CD4-positive, alpha-beta T cell treated with Interleukin-6 for 4 hours (primary cell): ENCODE results near the gene PRR19.

Source experiments
- DNase-seq: peaks from one replicate; pipeline ENCODE4 v3.0.0-alpha.2; 2020; ENCODE audit warnings: mixed read lengths

PRR19 gene

GRCh38 chr19:42284591-42285341 is 17.2 kb upstream of the PRR19 start:
- DNase-seq = peak; percentile 39

DNA sequence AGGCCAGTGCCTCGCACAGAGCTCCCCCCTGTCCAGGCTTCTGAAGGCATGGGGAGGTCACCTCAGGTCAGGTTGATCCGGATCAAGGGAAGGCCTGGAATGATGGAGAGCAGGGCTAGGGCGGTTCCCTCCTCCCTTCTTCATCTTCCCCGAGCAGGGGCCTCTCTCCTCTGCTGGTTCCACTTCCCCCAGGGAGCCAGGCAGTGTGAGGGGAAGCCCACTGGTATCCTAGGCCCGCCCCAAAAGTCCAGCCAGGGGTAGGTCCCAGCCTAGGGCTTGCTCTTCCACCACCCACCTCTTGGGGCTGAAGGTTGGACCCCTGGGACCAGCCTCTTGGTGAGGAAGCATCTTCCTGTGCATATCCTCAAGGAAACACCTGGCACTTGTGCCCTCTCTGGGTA is 16.4 kb upstream of the PRR19 start:
- DNase-seq = no peak

DNA sequence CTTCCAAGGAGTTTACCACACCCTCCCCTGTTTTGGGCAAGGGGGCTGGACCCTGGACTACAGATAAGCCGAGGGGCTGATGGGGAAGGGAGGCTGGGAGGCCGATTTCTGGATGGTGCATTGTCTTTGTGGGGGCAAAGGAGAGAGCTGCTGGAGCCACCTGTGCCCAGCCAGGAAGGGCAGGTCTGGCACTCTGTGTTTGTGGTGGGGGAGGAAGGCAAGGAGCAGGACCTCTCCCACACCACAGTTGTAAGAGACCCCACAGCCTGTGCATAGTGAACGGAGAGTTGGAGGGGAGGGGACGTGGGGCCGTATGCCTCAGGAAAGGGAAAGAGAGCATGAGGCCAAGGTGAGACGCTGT is 16.0 kb upstream of the PRR19 start:
- no peak for DNase-seq

DNA sequence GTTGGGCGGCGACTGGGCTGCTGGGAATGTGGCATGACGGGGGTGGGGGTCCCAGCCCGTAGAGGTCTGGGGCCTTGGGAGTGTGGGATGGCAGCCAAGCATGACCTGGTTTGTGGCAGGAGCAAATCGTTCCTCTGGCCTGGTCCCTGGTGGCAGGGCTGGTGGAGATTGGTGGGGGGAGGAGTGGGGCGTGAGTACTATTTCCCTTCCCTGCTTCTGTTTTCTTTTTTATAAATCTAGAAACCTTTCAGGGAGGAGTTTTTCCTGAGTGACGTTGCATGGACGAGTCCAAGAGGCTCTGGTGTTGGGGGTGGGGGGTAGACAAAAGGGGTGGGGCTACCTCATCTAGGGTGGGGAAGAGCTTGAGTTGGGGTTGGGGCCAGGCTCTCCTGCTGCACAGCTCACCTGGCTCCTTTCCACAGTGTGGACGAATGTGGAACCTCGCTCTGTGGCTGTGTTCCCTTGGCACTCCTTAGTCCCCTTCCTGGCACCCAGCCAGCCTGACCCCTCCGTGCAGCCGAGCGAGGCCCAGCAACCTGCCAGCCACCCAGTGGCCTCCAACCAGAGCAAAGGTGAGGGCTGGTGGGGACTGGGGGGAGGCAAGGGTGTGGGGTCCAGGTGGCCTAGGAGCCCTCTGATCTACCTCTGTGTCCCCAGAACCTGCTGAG is 15.4 kb upstream of the PRR19 start:
- DNase-seq = no peak

DNA sequence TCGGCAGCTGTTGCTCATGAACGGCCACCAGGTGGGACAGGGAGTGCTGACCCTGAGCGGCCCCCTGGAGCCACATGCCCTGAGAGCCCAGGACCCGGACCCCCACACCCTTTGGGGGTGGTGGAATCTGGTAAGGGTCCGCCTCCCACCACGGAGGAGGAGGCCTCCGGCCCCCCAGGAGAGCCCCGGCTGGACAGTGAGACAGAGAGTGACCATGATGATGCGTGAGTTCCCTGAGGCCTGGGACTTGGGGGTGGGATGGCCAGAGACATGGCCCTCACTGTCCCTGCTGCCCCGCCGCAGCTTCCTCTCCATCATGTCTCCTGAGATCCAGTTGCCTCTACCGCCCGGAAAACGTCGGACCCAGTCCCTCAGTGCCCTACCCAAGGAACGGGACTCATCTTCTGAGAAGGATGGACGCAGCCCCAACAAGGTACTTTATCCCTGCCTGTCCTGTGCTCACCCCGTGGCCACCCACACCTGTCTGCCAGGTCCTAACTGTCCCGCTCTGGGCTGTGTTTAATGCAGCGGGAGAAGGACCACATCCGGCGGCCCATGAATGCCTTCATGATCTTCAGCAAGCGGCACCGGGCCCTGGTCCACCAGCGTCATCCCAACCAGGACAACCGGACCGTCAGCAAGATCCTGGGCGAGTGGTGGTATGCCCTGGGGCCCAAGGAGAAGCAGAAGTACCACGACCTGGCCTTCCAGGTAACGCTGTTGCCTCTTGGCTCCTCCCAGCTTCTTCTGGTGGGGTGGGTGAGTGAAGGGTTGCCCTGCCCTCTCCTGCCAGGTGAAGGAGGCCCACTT is 14.7 kb upstream of the PRR19 start:
- no peak for DNase-seq

- no peak for DNase-seq
Measured at GRCh38 chr19:42287827-42288107, 14.2 kb upstream of the PRR19 start.

- DNase-seq = no peak
Measured at GRCh38 chr19:42288387-42288786, 13.5 kb upstream of the PRR19 start.

DNA sequence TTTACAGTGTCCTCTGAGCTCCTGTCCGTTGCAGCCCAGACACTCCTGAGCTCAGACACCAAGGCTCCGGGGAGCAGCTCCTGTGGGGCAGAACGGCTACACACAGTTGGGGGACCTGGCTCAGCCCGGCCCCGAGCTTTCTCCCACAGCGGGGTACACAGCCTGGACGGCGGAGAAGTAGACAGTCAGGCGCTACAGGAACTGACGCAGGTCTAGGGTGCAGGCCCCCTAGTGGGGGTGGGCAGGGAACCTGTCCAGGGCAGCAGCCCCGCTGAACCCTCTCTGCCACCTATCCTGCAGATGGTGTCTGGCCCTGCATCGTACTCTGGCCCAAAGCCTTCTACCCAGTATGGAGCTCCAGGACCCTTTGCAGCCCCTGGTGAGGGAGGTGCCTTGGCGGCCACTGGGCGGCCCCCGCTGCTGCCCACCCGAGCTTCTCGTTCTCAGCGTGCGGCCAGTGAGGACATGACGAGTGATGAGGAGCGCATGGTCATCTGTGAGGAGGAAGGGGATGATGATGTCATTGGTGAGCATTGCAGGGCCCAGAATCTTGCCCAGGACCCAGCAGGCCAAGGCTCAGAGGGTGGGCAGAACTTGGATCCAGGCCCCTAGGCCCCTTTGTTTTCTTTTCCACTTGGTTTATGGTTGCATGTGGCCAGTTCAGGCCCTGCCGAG is 12.9 kb upstream of the PRR19 start:
- DNase-seq = no peak

DNA sequence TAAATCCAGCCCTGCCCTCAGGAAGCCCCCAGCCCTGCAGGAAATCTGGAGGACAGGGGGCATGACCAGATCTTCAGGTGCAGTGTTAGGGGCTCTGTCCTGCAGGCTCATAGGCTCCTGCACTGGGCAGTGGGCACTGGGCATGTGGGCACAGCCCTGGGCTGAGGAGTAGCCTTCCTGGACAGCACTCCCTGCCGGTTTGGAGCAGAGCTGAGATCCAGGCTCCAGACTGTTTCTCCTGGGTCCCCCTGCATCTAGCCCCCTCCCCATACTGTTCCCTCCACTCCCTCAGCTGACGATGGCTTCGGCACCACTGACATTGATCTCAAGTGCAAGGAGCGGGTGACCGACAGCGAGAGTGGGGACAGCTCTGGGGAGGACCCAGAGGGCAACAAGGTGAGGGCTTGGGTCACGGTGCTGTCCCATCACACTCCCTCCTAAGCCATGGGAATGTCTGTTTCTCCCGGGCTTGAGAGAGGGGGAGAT is 12.3 kb upstream of the PRR19 start:
- no peak for DNase-seq

GRCh38 chr19:42290136-42290522 is 11.8 kb upstream of the PRR19 start:
- no peak for DNase-seq

DNA sequence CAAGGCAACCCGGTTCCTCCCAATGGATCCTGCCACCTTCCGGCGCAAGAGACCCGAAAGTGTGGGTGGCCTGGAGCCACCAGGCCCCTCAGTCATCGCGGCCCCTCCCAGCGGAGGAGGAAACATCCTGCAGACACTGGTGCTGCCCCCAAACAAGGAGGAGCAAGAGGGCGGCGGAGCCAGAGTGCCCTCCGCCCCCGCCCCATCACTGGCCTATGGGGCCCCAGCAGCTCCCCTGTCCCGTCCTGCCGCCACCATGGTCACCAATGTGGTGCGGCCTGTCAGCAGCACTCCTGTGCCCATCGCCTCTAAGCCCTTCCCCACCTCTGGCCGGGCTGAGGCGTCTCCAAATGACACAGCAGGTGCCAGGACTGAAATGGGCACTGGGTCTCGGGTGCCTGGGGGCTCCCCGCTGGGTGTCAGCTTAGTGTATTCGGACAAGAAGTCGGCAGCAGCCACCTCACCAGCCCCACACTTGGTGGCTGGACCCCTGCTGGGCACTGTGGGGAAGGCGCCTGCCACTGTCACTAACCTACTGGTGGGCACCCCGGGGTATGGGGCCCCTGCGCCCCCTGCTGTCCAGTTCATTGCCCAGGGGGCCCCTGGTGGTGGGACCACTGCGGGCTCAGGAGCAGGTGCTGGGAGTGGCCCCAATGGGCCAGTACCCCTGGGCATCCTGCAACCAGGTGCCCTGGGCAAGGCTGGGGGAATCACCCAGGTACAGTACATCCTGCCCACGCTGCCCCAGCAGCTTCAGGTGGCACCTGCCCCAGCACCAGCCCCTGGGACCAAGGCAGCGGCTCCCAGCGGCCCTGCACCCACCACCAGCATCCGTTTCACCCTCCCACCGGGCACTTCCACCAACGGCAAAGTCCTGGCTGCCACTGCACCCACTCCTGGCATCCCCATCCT is 11.2 kb upstream of the PRR19 start:
- peak; percentile 67 for DNase-seq

DNA sequence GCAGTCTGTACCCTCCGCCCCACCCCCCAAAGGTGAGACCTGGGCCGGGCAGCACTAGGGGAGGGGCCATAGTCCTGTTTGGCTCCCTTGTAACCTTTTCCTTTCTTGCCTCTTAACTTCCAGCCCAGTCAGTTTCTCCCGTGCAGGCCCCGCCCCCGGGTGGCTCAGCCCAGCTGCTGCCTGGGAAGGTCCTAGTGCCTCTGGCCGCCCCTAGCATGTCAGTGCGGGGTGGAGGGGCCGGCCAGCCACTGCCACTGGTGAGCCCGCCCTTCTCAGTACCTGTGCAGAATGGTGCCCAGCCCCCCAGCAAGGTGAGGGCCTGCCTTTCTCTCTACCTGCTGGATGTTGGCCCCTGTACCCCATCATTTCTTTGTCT is 10.5 kb upstream of the PRR19 start:
- no peak for DNase-seq

- DNase-seq = no peak
Measured at GRCh38 chr19:42292042-42292960, 9.6 kb upstream of the PRR19 start.

DNA sequence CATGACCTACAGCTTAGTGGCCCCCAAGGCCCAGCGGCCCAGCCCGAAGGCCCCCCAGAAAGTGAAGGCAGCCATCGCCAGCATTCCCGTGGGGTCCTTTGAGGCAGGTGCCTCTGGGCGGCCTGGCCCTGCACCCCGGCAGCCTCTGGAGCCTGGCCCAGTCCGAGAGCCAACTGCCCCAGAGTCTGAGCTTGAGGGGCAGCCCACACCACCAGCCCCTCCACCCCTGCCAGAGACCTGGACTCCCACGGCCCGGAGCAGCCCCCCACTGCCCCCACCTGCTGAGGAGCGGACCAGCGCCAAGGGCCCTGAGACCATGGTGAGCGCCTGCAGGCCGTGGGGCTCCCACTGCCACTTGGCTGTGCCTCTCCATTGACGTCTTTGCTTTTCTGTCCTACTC is 9.0 kb upstream of the PRR19 start:
- no peak for DNase-seq

DNA sequence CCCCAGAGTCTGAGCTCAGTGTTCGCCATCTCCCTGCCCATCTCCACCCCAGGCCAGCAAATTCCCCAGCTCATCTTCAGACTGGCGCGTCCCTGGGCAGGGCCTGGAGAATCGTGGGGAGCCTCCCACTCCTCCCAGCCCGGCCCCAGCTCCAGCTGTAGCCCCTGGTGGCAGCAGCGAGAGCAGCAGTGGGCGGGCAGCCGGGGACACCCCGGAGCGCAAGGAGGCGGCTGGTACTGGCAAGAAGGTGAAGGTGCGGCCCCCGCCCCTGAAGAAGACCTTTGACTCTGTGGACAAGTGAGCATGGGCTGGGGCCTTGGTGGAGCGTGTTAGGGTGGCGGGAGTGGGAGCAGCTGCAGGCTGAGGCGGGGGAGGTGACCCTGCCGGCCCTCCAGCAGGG is 8.4 kb upstream of the PRR19 start:
- DNase-seq = no peak

GRCh38 chr19:42293948-42294347 is 8.0 kb upstream of the PRR19 start:
- no peak for DNase-seq

DNA sequence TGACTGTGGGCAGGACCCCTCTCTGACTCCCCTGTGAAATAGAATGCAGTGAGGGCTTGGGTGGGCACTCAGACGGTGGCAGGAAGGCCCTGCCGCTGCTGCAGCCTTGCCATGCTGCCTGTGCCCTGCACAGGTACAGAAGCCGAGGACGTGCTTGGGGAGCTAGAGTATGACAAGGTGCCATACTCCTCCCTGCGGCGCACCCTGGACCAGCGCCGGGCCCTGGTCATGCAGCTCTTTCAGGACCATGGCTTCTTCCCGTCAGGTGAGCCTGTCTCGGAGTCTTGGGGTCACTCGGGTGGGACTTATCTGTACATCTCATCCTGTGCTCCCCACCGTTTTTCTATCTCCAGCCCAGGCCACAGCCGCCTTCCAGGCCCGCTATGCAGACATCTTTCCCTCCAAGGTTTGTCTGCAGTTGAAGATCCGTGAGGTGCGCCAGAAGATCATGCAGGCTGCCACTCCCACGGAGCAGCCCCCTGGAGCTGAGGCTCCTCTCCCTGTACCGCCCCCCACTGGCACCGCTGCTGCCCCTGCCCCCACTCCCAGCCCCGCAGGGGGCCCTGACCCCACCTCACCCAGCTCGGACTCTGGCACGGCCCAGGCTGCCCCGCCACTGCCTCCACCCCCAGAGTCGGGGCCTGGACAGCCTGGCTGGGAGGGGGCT is 7.3 kb upstream of the PRR19 start:
- no peak for DNase-seq

DNA sequence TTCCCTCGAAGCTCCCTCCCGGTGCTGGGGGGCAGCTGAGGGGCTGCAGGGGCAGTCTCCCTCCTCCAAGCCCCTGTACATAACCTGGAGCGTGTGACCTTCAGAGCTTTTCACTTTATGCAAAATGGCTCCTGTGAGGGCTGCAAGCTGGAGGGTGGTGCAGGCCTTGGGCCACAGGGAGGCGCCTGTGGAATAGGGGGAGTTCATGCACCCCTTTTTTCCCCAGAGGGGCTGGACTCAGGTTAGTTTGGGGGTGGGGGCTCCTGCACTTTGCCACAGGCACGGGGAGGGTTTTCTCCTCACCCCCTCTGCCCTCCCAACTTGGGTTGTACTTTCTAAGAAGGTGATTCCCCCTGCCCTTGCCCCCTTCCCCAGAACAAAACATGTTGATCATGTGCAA is 6.6 kb upstream of the PRR19 start:
- no peak for DNase-seq

DNA sequence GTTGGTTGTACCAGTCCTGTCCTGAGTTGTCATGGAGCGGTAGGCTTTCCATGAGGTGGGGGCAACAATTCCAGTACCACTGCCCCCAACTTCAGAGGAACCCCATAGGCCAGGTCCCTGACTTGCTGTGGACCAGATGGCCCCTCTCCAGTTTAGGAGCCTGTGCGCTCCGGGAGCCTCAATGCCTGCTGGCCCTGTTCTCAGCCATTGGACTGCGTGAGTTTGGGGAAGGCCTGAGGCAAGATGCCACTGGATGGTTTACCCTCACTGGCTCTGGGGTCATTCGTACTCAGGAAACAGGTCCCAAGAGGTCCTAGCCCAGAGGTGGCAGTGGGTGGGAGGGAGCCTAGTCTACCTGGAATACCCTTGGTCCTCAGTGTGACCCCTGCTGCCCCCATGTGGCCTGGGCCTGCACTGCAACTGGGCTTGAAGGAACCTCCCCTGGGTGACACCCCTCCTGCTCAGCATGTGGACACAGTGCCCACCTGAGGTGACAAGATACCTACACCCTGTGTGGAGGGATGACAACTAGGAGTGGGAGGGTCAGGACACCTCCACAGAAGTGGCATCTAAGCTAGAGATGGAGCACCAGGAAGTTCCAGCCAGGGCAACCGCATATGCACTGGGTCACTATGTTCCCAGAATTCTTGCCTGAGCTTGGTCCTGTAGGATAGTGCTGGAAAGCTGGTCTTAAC is 6.0 kb upstream of the PRR19 start:
- DNase-seq = peak; percentile 91

GRCh38 chr19:42297039-42297438 is 4.9 kb upstream of the PRR19 start:
- no peak for DNase-seq
